Activated naive CD4-positive, alpha-beta T cell treated with Interleukin-2 at 50 U/mL for 16 hours (primary cell): ENCODE results near the gene CABLES1.
"Not testable (repeated sequence)": the region's sequence is repeated elsewhere in the genome, so short reads cannot be mapped to it uniquely, and the experiment has no call there.

Experiments used
- DNase-seq: peaks from one replicate; pipeline ENCODE4 v3.0.0-alpha.2; 2020

Gene CABLES1

GRCh38 chr18:23134780-23135549 lies at the start of gene CABLES1:
Gene CABLES1, plus strand, starts transcription at chr18:23135485. Its CDS starts 278 bp downstream, at chr18:23135763.
- DNase-seq = no peak

GRCh38 chr18:23087352-23087751 lies 47.9 kb upstream of the CABLES1 start:
- no peak for DNase-seq

- no peak for DNase-seq
Measured at GRCh38 chr18:23088310-23088709, 47.0 kb upstream of the CABLES1 start.

GRCh38 chr18:23091017-23091993 lies 44.0 kb upstream of the CABLES1 start:
- DNase-seq = not testable (repeated sequence)

GRCh38 chr18:23092121-23092520 lies 43.2 kb upstream of the CABLES1 start:
- DNase-seq = no peak

GRCh38 chr18:23093130-23093529 lies 42.2 kb upstream of the CABLES1 start:
- DNase-seq = not testable (repeated sequence)

- no peak for DNase-seq
Measured at GRCh38 chr18:23093772-23094171, 41.5 kb upstream of the CABLES1 start.

GRCh38 chr18:23094411-23095190 lies 40.7 kb upstream of the CABLES1 start:
- DNase-seq = no peak

- DNase-seq = no peak
Measured at GRCh38 chr18:23095463-23095862, 39.8 kb upstream of the CABLES1 start.

- DNase-seq = not testable (repeated sequence)
Measured at GRCh38 chr18:23097016-23097415, 38.3 kb upstream of the CABLES1 start.

GRCh38 chr18:23099621-23100020 lies 35.7 kb upstream of the CABLES1 start:
- no peak for DNase-seq

GRCh38 chr18:23101861-23102432 lies 33.3 kb upstream of the CABLES1 start:
- no peak for DNase-seq

GRCh38 chr18:23102493-23103261 lies 32.6 kb upstream of the CABLES1 start:
- DNase-seq = no peak

- DNase-seq = no peak
Measured at GRCh38 chr18:23103449-23103848, 31.8 kb upstream of the CABLES1 start.

GRCh38 chr18:23105030-23105429 lies 30.3 kb upstream of the CABLES1 start:
- DNase-seq = no peak

GRCh38 chr18:23105581-23106219 lies 29.6 kb upstream of the CABLES1 start:
- no peak for DNase-seq

- DNase-seq = no peak
Measured at GRCh38 chr18:23106575-23106974, 28.7 kb upstream of the CABLES1 start.

- no peak for DNase-seq
Measured at GRCh38 chr18:23107718-23108117, 27.6 kb upstream of the CABLES1 start.

GRCh38 chr18:23108496-23108895 lies 26.8 kb upstream of the CABLES1 start:
- DNase-seq = no peak

GRCh38 chr18:23109163-23109562 lies 26.1 kb upstream of the CABLES1 start:
- not testable (repeated sequence) for DNase-seq

- no peak for DNase-seq
Measured at GRCh38 chr18:23113576-23113975, 21.7 kb upstream of the CABLES1 start.
